EH (cell line): ENCODE measurements around the gene SLC12A7.

Experiments
- DNase-seq: peaks from one replicate; pipeline ENCODE4 v3.0.0-alpha.2; 2015; ENCODE audit warnings: low read depth

Gene SLC12A7

GRCh38 chr5:1018596-1018995, 93.3 kb downstream of the SLC12A7 start:
- DNase-seq: no peak

- DNase-seq: no peak
Measured at GRCh38 chr5:1017691-1018455, 94.0 kb downstream of the SLC12A7 start.

- no peak for DNase-seq
Measured at GRCh38 chr5:1017056-1017455, 94.8 kb downstream of the SLC12A7 start.

- no peak for DNase-seq
Measured at GRCh38 chr5:1016476-1016875, 95.4 kb downstream of the SLC12A7 start.

- no peak for DNase-seq
Measured at GRCh38 chr5:1016036-1016435, 95.8 kb downstream of the SLC12A7 start.

- no peak for DNase-seq
Measured at GRCh38 chr5:1015507-1015906, 96.4 kb downstream of the SLC12A7 start.

- no peak for DNase-seq
Measured at GRCh38 chr5:1014781-1015221, 97.1 kb downstream of the SLC12A7 start.

- DNase-seq: no peak
Measured at GRCh38 chr5:1014346-1014745, 97.5 kb downstream of the SLC12A7 start.

GRCh38 chr5:1013948-1014301, 97.9 kb downstream of the SLC12A7 start:
- no peak for DNase-seq

GRCh38 chr5:1013238-1013947, 98.5 kb downstream of the SLC12A7 start:
- no peak for DNase-seq

- DNase-seq: no peak
Measured at GRCh38 chr5:1012900-1013237, 99.0 kb downstream of the SLC12A7 start.

- DNase-seq: no peak
Measured at GRCh38 chr5:1012313-1012841, 99.5 kb downstream of the SLC12A7 start.

- DNase-seq: no peak
Measured at GRCh38 chr5:1011741-1012312, 100.0 kb downstream of the SLC12A7 start.

GRCh38 chr5:1011226-1011631, 100.6 kb downstream of the SLC12A7 start:
- DNase-seq: no peak

- no peak for DNase-seq
Measured at GRCh38 chr5:1010641-1011046, 101.2 kb downstream of the SLC12A7 start.

- no peak for DNase-seq
Measured at GRCh38 chr5:1010181-1010510, 101.7 kb downstream of the SLC12A7 start.

GRCh38 chr5:1009359-1010180, 102.3 kb downstream of the SLC12A7 start:
- no peak for DNase-seq

- no peak for DNase-seq
Measured at GRCh38 chr5:1008451-1009358, 103.2 kb downstream of the SLC12A7 start, which contains the start of gene NKD2. Gene NKD2, plus strand, starts transcription at chr5:1008802. Its CDS starts 256 bp downstream, at chr5:1009058.

GRCh38 chr5:1007681-1008450, 104.0 kb downstream of the SLC12A7 start:
- DNase-seq: no peak

- no peak for DNase-seq
Measured at GRCh38 chr5:1007221-1007680, 104.6 kb downstream of the SLC12A7 start.
